Calu3 (cell line): ENCODE data around the gene PDC. TPM values are rescaled to one million over a fixed set of nuclear protein-coding genes. Genes with fewer than 3 reads are reported as not detected.

Experiments
- BruUV-seq: library from RNA; stranded (reverse); fragments of 400-500 nt; replicated peaks from 2 replicates; lab custom pipeline; 2021; lab: Mats Ljungman, UMichigan
- CTCF ChIA-PET: fragments of 300-600 bp; sonication (Branson Sonifier 250); formaldehyde crosslinking; loops from one replicate; lab custom pipeline; 2022; ENCODE audit warnings: antibody characterized with exemption; lab: Charles Lee
- DNase-seq: peaks from one replicate; pipeline ENCODE4 v3.0.0; 2022
- H3K27ac Mint-ChIP-seq: one replicate; pipeline ENCODE4 v1.8.0; 2022; ENCODE audit warnings: mixed read lengths; ENCODE audit not compliant: unreplicated experiment
- H3K27me3 Mint-ChIP-seq: one replicate; pipeline ENCODE4 v1.8.0; 2022; ENCODE audit warnings: mixed read lengths; ENCODE audit not compliant: unreplicated experiment
- H3K36me3 Mint-ChIP-seq: one replicate; pipeline ENCODE4 v1.8.0; 2022; ENCODE audit warnings: mild to moderate bottlenecking, moderate library complexity, mixed read lengths; ENCODE audit not compliant: insufficient read depth, unreplicated experiment
- H3K4me1 Mint-ChIP-seq: one replicate; pipeline ENCODE4 v1.8.0; 2022; ENCODE audit warnings: mild to moderate bottlenecking, low read depth, mixed read lengths; ENCODE audit not compliant: unreplicated experiment
- H3K4me3 Mint-ChIP-seq: one replicate; pipeline ENCODE4 v1.8.0; 2022; ENCODE audit warnings: mild to moderate bottlenecking, low read depth, moderate library complexity, mixed read lengths; ENCODE audit not compliant: unreplicated experiment
- H3K9me3 Mint-ChIP-seq: one replicate; pipeline ENCODE4 v1.8.0; 2022; ENCODE audit warnings: low read depth, mixed read lengths; ENCODE audit not compliant: unreplicated experiment
- intact Hi-C: fragments of 100-400 bp; cut with micrococcal nuclease; formaldehyde crosslinking; loops from one replicate; pipeline ENCODE4 v1.10.0; 2022; ENCODE audit not compliant: unreplicated experiment
- total RNA-seq: library from RNA; stranded (reverse); gene quantifications from 2 replicates; pipeline ENCODE4 v1.2.3, GENCODE V29; 2022
- TF ChIP-seq, protein P1 (sequence below): fragments of 200-600 bp; IDR thresholded peaks from one replicate; pipeline ENCODE4 v1.8.0; 2022; ENCODE audit warnings: antibody characterized with exemption; ENCODE audit not compliant: unreplicated experiment

The PDC gene
- total RNA-seq, 1 experiment from 2014 or later: not detected

- H3K27ac Mint-ChIP-seq: no peak overlapping the region
- intact Hi-C loops: no loop called here
- CTCF ChIA-PET: interaction anchor here (1.0 kb wide), 1 partner anchor 91 kb away, joined by 4 read pairs; no protein-coding TSS in a partner anchor
- H3K4me1 Mint-ChIP-seq: peaks cover 46% of the 10 kb centered on the region
- DNase-seq: no peak
- H3K27me3 Mint-ChIP-seq: no peaks in the 10 kb centered on the region
- BruUV-seq: no TSS peak
- H3K36me3 Mint-ChIP-seq: no peaks in the 10 kb centered on the region
- no peak overlapping the region for H3K4me3 Mint-ChIP-seq
- TF ChIP-seq, protein P1, sequence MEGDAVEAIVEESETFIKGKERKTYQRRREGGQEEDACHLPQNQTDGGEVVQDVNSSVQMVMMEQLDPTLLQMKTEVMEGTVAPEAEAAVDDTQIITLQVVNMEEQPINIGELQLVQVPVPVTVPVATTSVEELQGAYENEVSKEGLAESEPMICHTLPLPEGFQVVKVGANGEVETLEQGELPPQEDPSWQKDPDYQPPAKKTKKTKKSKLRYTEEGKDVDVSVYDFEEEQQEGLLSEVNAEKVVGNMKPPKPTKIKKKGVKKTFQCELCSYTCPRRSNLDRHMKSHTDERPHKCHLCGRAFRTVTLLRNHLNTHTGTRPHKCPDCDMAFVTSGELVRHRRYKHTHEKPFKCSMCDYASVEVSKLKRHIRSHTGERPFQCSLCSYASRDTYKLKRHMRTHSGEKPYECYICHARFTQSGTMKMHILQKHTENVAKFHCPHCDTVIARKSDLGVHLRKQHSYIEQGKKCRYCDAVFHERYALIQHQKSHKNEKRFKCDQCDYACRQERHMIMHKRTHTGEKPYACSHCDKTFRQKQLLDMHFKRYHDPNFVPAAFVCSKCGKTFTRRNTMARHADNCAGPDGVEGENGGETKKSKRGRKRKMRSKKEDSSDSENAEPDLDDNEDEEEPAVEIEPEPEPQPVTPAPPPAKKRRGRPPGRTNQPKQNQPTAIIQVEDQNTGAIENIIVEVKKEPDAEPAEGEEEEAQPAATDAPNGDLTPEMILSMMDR: no peak
- H3K9me3 Mint-ChIP-seq: no peaks in the 10 kb centered on the region
Measured at GRCh38 chr1:186487163-186487562, 26.2 kb upstream of the PDC start.

DNA sequence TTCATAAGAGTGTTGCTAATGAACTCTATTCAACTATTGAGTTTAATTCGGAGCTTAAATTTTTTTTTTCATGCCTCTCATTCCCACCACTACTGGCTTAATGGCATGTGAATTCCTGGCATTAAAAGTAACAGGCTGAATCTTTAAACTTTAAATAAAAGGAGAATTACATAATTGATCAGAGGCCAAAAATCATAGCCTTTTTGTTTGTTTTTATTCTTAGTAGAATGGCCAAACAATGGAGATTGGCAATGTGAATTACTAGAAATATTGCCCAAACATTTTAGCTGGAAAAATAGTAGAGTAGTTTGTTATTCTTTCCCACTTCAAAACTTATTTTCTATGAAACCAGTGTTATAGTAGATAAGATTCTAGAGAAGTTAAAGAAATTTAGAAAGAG is 25.1 kb upstream of the PDC start:
- DNase-seq: no peak
- TF ChIP-seq, protein P1: no peak
- Mint-ChIP-seq H3K27me3 (no peaks in the 10 kb centered on the region), H3K4me1 (peaks cover 41% of the 10 kb centered on the region), H3K36me3 (no peaks in the 10 kb centered on the region), H3K9me3 (no peaks in the 10 kb centered on the region), H3K4me3 (no peak overlapping the region), H3K27ac (no peak overlapping the region)
- no TSS peak for BruUV-seq
- CTCF ChIA-PET: no interaction called here
- intact Hi-C loops: no loop called here

GRCh38 chr1:186483561-186483960 is 22.6 kb upstream of the PDC start:
- Mint-ChIP-seq H3K4me3 (no peak overlapping the region), H3K36me3 (no peaks in the 10 kb centered on the region), H3K9me3 (no peaks in the 10 kb centered on the region), H3K4me1 (peaks cover 36% of the 10 kb centered on the region), H3K27ac (no peak overlapping the region), H3K27me3 (no peaks in the 10 kb centered on the region)
- CTCF ChIA-PET: interaction anchor here (0.6 to 1.5 kb wide), 2 partner anchors 111 to 121 kb away, joined by 4 to 7 read pairs; no protein-coding TSS in a partner anchor
- DNase-seq: no peak
- intact Hi-C loops: loop anchor here (5.0 kb wide), 1 partner anchor 439 kb away; no protein-coding TSS in a partner anchor
- TF ChIP-seq, protein P1: no peak
- BruUV-seq: no TSS peak

- BruUV-seq: no TSS peak
- Mint-ChIP-seq H3K4me3 (no peak overlapping the region), H3K36me3 (no peaks in the 10 kb centered on the region), H3K9me3 (no peaks in the 10 kb centered on the region), H3K4me1 (peaks cover 28% of the 10 kb centered on the region), H3K27me3 (no peaks in the 10 kb centered on the region), H3K27ac (no peak overlapping the region)
- peak; percentile 78 for DNase-seq
- TF ChIP-seq, protein P1: peak; percentile 97
- CTCF ChIA-PET: interaction anchor here (0.5 to 1.2 kb wide), 7 partner anchors 10 to 324 kb away, joined by 3 to 7 read pairs (median 3); no protein-coding TSS in a partner anchor
- intact Hi-C loops: loop anchor here (1.0 to 5.0 kb wide), 5 partner anchors 123 to 504 kb away; no protein-coding TSS in a partner anchor
Measured at GRCh38 chr1:186482661-186483255, 21.8 kb upstream of the PDC start.
